Measurements from ENCODE around the gene GNG12. TPM values are rescaled to one million over a fixed set of nuclear protein-coding genes. Genes with fewer than 3 reads are reported as not detected.

The GNG12 gene
- total RNA-seq, 1 experiment from 2014 or later: 167 TPM

DNA sequence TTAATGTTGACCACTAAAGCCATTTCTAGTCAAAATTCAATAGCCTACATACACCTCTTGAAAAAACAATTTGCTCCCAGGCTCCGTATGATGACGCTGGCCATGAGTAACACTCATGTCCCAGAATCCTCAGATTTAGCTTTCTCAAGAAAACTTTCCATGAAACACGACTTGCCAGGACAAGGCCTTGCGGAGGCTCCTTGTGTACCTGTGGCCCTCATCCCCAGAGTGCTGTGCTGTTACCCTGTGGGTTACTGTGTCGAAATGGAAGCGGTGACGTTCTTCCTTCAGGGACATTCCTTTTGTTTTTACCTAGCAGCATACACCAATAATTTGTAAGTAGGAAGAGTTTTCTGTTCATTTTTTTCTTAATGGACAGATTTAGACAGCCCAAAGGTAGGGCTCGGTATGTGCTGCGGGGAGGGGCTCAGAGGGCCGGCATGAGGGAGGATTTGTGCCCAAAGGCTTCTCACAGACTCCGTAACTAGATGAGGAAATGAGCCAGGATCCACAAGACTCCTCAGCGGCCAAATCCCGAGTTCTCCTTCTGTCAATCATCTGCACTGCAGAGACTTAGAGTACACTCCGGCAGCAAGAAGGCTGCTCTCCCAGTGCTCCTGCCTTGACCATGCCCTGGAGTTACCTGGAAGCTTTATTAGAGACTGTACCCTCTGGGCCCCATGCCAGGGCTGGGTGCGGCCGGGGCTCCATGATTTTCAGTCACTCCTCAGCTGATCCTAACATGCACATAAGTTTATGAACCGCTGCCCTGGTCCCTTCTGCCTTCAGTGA lies 17.8 kb downstream of the GNG12 start:
- DNase-seq (ENCODE audit: low spot score): no peak

DNA sequence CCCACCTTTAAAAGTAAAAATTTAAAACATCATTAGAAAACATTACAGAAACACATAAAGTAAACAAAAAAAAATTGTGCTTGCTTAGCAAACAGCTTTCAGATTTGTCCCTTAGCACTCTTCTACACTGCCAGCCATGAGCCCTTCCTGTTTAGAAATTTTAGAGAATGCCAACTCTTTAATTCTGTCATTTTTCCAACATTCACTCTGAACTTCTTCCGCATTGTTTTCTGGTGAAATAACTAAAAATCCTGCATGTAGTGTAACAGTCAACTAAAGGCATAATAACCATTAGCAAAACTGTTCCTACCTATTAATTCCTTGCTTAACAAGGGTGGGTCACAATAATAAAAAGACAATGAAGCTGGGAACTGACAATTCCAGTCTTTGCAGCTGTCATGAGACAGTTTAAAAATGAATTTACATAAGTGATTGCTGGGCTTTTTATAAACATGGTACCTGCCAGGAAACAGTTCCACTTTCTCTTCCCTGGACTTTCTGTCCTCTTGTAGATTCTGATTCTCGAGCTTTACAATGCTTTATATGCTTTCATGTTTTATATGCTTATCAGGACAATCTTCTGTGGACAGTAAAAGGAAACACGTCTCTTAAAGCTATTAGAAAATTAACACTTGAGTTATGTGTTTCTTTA lies 19.0 kb downstream of the GNG12 start:
- no peak for DNase-seq (ENCODE audit: low spot score)

DNA sequence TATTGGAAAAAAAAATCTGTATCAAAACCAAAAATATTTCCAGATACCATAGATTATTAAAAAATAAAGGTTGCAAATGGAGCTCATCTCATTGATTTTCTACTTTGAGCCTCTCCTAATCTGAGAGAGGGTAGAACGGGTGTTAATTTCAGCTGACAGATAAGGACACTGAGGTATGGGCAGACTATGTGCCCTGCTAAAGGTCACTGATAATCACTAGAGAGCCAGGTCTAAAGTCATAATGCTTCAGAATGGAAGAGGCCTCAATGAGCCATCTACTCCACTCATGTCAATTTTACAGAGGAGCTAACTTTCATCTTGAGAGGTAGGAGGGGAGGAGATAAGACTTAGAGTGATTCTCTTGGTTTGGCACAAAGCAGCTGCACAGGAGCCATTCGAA lies 21.0 kb downstream of the GNG12 start:
- no peak for DNase-seq (ENCODE audit: low spot score)

DNA sequence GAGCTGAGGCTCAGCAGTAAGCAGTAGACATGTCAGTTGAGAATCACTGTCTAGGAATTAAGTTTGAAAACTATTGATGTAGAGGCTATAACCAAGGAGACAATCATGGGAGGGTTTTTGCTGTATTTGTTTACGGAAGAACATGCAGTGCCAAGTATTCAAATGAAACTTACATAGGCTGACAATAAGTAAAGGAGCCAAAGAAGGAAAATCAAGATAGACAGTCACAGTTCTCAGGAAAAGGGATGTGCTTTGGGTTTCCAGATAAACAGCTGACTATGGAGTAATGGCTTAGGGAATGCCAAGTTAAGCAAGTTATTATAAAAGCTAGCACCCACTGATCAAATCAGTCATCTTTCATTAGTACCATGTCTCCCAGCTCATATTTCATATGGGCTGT lies 21.5 kb downstream of the GNG12 start:
- DNase-seq (ENCODE audit: low spot score): no peak

DNA sequence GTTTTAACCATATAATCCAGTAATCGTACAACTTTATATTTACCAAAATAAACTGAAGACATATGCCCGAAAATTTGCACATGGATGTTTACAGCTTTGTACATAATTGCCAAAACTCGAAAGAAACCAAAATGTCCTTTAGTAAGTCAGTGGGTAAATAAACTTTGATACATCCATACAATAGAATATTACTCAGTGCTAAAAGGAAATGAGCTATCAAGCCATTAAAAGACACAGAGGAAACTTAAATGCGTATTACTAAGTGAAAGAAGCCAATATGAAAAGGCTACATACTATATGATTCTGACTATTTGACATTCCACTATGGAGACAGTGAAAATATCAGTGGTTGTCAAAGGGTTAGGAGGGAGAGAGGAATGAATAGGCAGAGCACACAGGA lies 23.4 kb downstream of the GNG12 start:
- DNase-seq (ENCODE audit: low spot score): no peak

DNA sequence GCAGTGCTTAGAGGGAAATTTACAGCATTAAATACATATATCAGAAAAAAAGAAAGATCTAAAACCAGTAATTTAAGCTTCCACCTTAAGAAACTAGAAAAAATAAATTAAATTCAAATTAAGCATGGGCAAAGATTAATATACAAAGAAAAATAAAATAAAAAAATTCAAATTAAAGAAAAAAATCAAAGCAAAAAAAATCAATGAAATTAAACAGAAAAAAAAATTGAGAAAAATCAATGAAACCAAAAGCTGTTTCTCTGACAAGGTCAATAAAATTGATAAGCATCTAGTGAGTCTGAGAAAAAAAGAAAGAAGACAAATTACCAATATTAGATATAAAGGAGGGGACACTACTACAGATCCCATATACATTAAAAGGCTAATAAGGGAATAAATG lies 26.0 kb downstream of the GNG12 start:
- no peak for DNase-seq (ENCODE audit: low spot score)

DNA sequence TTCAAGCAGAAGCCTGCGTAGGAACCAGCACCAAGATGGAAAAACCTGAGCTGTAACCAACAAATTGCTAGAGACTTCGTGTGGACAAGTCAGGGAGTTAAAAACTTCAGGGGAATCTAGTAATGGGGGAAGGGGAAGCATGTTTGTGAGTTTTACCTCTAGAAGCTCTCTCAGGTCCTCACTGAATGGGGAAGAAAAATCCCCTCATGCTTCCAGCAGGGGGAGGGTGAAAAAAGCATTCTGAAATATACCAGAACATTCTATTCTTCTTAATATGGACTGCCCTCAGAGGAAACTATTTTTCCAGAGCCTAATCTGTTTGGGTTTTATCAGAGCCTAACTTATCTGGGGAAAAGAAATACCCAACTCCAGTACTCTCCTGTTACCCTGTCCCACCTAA lies 28.6 kb downstream of the GNG12 start:
- no peak for DNase-seq (ENCODE audit: low spot score)

DNA sequence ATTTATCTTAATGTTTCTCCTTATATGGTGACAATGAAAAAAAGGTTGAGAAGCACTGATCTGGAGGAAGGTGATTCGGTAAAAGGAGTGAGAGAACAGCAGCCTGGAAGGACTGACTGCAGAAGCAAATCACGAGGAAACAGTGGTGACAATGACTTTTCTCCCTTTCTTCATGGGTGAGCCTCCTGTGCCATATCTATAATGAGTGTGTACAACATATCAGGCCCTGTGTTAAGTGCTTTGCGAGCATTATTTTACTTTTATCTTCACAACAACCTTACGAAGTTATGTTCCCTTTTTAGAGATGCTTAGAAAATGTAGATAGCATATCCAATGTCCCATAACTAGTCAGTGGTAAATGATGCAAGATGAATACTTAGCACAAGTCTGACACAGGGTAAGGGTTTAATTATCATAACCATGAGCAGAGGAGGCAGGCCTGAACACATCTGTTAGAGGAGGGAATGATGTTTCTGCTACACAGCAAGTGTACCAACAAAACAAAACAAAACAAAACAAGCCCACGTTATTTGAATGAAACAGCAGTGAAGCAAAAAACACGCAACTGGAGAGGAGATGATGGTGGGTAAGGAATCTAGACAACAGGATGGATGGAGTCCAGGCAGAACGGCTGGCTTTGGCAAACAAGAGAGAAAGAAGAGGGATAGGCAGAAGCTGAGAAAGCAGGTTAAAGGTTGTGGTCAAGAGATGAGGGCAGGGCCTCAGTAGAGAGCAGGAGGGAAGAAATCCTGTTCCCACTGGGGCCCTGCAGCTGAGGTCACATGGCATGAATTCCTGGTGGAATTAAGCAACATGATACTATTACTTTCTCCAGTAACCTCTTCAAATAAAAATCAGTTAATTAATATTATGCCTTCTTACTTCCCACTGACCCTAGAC lies 29.6 kb downstream of the GNG12 start:
- DNase-seq (ENCODE audit: low spot score): no peak

DNA sequence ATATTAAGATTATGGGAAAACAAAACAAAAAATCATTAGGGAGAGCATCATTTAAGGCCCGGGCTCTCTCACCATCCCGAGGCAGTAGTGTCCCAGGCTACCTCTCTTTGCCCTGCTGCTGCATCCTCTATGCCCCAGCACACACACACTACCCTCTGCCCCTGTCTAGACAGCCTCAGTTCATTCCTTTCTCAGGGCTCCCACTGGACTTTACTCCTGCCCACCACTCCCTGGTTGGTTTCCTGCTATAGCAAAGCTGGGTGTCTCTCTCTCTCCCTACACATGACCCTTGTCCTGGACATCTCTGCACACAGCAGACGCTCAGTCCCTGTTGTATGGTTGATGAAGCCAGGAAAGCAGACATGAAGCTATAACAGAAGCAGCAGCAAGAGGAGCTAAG lies 30.7 kb downstream of the GNG12 start:
- DNase-seq (ENCODE audit: low spot score): no peak

DNA sequence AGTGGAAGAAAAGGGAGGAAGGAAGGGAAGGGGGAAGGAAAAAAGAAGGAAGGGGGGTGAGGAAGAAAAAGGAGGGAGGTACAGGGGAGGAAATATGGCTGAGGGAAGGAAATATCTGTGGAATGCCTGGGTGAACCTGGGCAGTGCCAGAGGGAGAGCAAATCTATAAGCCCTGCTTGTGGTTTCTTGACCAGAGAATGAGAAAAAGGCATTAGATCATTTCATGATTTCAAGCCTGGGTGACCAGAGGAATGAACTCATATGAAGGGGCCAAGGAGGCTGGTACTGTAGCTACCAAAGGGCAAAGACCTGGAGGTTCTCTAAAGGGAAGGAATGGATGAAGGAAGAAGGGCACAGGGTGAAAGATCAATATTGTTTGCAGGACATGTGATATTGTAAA lies 31.4 kb downstream of the GNG12 start:
- no peak for DNase-seq (ENCODE audit: low spot score)

DNA sequence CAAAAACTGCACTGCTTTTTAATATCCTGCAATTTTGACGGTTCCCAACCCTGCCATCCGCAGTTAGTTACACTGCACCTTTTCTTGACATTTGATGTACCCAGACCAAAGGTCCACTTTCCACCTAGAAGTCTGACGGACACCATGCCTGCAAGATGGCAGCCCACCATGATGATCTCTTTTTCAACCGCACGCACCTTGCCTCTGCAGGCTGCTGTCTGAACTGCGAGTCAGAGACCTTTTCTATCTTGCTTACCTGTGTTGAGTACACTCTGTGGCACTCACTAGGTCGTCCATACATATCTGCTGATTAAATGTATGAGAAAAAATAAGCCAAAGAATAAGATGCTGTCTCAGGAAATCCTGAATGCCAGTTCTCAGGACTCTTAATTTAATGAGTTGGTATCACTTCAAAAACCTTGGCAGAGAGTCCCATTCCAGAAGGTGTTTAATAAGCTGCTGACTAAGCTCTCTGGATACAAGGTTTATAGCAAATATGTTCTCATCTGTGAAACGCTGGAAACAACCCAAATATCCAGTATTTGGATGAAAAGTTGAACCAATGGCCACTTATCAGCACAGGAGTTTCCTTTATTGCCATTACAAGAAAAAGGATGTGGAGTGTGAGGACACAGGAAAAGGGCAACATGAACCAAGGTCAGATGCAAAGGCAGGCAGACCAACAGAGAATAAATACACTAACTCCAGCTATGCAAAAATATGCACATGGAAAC lies 37.9 kb downstream of the GNG12 start:
- DNase-seq (ENCODE audit: low spot score): no peak

DNA sequence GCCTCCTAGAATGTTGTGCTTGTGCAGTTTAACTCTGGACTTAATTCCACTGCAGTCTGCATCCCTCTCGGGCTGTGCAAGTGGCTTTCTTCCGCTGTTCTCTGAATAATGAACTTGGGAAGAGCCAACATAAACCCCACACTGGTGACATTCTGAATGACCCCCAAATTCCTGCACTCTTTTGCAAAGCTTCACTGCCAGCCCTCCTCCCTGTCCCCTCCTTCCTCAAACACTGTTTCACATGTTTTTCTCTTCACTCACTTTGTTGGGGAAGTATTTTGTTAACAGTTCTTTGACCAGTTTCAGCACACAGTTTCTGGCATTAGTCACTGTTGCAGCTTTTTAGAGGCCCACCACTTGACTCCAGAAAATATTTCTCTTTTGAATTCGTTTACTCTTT lies 39.7 kb downstream of the GNG12 start:
- no peak for DNase-seq (ENCODE audit: low spot score)

DNA sequence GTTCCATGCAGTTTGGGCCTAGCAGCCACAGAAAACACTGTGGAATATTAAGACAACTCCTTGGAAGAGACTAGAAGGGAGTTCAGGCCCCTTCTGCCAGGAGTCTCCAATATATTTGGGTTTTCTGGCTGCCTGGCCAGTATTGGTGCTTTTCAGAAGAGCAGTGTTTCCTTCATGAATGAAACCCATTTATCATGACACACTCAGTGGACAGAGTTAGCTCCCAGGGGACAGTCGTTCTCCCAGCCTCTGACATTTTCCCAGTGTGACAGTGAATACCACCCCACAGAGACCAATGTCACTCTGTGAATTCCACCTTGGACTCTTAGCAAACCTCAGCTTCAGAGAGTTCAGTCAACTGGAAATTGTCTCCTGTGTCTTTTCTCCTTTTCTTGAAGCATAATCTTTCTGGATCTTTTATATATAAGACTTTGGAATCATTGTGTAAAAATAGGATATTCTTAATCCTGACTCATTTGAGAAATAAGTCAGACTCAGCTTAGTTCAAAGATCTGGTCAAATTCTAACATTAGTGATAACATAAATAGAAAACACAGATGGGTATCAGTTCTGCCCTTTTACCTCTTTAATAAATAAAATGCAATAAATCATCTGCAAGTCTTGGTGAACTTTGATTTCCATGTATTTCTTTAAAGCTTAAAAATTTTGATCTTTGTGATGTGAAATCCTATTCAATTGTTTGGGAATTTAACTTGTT lies 40.4 kb downstream of the GNG12 start:
- no peak for DNase-seq (ENCODE audit: low spot score)

DNA sequence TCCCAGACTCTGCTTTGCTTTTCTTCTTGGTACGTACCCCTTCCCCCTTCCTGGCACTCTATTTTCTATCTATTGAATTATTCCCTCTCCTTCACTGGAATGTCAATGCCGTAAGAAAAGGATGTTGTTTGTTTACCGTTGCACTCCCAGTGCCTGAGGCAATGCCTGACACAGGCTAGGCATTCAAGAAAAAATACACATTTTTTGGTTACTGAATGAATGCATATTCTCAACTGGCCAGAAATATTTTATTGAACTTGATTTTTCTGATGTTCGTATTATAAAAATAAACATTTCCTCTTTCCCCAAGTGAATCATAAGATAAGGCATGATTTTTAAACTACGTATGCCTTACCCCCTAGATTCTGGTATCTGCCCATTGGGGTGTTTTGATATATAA lies 41.2 kb downstream of the GNG12 start:
- peak; percentile 64 for DNase-seq (ENCODE audit: low spot score)

DNA sequence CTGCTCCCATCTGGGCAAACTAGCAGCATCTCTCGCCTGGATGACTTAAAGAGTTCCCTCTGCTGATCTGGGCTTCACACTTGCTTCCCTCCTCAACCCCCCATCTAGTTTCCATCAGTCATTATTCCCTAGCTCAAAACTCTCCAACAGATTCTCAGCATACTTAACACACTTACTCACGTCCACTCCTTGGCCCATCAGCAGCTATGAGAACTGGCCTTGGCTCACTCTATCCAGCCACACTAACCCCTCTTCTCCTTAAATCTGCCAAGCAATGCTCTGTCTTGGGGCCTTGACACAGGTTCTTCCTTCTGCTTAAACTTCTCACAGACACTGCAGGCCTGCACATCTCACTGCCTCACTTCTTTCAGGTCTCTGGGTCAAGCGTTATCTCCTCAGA lies 41.6 kb downstream of the GNG12 start:
- DNase-seq (ENCODE audit: low spot score): peak; percentile 39

DNA sequence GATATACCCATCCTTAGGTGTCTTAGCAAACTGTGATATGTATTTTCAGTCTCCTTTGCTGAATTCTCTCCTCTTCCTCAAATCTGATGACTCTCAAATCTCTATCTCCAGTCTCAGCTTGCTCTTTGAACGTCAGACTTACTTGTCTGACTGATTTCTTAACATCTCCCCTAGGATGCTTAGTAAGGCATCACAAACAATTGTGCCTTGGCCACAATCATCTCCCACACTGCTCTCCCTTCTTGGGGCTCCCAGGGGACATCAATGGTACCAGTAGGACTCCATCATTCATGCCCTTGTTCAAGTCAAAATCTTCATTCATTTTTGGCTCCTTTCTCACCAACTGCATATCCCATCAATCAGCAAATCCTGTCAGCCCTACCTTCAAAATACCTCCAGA lies 42.0 kb downstream of the GNG12 start:
- no peak for DNase-seq (ENCODE audit: low spot score)

DNA sequence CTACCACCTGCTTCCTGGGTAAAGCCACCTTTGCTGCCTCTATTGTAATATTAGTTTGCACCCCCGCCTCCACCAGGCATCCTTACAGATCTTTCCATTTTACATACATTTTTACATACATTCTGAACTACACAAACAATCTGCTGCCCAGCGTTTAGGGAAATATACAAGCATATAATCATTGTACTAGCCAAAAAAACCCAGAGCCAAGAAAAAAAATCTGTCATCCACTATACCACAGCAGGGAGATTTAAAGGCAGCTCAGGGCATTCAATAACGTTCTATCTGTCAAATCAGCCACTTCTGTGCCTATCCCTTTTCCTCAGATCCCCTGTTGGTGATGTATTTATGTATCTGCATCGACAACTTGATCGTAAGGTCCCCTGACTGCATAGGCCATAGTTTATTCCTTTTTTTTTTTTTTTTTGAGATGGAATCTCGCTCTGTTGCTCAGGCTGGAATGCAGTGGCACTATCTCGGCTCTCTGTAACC lies 43.0 kb downstream of the GNG12 start:
- no peak for DNase-seq (ENCODE audit: low spot score)

DNA sequence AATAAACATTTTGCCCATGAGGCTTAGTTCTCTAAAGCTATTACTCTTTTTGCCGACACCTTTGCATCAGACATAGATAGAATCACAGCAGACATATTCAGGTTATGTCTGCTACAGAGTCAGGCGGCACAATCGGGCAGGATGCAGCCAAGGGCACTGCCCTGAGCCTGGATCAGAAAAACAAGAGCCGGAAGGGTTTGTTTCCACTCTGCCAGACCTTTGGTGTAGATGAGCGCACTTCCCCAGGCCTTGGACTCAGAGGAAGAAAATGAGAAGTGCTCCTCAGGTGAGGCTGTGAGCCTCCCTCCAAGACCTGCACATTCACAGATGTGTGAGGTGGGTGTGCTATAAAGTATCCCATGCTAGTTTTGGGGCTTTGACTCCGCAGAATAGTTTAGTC lies 43.7 kb downstream of the GNG12 start:
- DNase-seq (ENCODE audit: low spot score): no peak

DNA sequence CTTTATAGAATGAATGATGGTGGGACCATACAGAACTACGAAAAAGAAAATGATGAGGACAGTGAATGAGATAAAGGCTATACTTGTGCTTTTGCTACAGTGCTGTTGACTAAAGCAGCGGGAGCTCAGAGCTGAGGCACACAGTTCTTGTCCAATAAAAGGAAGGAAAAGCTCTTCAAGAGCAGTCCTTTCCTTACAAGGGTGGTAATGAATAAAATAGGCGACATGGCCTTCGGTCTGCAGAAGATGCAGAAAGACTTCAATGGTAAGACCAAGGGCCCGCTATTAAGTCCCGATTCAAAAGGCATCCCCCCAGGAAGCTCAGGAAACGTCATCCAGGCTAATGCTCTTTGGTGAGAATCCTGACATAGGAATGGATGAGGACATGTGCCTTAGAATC lies 44.4 kb downstream of the GNG12 start:
- DNase-seq (ENCODE audit: low spot score): no peak

DNA sequence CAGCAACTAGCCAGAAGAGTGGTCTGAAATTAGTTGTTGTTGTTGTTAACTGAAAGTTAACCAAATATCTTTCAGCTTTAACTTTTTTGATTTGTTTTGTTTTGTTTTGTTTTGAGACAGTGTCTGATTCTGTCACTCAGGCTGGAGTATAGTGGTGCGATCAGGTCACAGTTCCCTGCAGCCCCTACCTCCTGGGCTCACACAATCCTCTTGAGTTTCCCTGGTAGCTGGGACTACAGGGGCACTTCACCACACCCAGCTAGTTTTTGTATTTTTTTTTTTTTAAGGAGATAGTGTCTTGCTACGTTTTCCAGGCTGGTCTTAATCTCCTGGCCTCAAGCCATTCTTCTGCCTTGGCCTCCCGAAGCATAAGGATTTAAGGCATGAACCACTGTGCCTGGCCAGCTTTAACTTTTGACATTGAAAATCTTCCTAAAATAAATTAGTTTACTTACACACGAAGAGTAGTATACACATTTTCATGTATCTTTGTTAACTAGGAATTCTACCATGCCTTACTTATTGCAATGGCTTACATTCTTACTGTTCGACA lies 45.0 kb downstream of the GNG12 start:
- no peak for DNase-seq (ENCODE audit: low spot score)

DNA sequence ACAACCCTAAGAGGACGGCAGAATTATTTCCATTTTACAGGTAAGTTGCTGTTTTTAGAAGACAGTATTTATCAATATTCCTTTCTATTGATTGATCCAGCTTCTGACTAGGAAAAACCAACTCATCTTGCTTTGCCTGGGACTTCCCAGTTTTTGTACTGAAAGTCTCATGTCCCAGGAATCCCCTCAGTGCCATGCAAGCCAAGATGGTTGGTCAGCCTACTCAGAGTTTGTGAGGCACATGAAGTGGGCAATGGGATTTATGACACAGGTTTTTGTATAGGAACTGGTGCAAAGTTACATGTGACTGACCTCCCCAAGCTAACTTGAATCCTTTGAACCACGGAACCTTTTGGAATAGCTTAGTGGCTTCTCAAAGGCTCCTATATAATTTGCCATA lies 45.5 kb downstream of the GNG12 start:
- no peak for DNase-seq (ENCODE audit: low spot score)
